HG02588 (cell line): ENCODE measurements around the gene GPR68.

Source experiments
- ATAC-seq: cut with Tn5 transposase; IDR thresholded peaks from one replicate; pipeline ENCODE4 v1.9.1; 2021; ENCODE audit warnings: mild to moderate bottlenecking, moderate library complexity; ENCODE audit not compliant: unreplicated experiment

The GPR68 gene

GRCh38 chr14:91244501-91244901 lies at the start of gene GPR68:
Gene GPR68, minus strand, starts transcription at chr14:91244704. Its CDS starts 9,654 bp downstream, at chr14:91235050.
- no peak for ATAC-seq

GRCh38 chr14:91294153-91294552 lies 49.6 kb upstream of the GPR68 start:
- no peak for ATAC-seq

DNA sequence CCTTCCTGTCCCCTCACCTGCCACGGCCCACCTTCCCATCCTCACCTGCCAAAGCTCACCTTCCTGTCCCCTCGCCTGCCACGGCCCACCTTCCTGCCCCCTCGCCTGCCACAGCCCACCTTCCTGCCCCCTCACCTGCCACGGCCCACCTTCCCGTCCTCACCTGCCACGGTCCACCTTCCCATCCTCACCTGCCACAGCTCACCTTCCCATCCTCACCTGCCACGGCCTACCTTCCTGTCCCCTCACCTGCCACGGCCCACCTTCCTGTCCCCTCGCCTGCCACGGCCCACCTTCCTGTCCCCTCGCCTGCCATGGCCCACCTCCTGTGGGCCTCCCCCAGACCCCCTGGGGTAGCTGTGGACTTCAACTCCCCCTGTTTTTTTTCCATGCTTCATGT lies 48.8 kb upstream of the GPR68 start:
- no peak for ATAC-seq

GRCh38 chr14:91292491-91292890 lies 48.0 kb upstream of the GPR68 start:
- no peak for ATAC-seq

DNA sequence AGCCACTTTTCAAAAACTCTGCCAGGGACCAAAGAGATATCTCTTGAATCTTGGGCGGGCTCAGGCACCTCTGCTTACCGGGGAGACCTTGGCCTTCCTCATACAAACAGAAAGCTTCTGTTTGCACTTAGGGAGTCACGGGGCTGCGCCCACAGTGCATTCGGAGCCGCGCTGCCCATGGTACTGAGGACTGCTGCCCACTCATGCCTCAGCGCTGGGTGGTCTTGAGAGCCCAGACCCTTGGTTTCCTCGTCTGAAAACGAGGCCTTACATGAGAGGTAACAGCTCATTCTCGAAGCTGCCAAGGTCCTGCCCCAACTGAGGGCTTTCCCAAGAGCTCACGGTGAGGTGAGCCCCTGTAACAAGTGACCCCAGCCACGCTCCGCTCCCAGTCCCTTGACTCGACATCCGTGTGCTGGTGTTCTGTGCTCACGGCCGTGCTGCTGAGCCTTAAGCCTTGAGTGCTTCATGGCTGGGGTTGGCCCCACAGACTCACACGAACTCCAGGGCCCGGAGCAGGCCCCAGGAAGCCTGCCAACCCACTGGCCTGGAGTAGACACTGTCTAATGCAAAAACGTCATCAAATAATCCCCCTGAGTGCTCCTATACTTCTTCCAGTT lies 47.4 kb upstream of the GPR68 start:
- no peak for ATAC-seq

- no peak for ATAC-seq
Measured at GRCh38 chr14:91290986-91291385, 46.5 kb upstream of the GPR68 start.

GRCh38 chr14:91289464-91289863 lies 45.0 kb upstream of the GPR68 start:
- ATAC-seq: no peak

- no peak for ATAC-seq
Measured at GRCh38 chr14:91288876-91289275, 44.4 kb upstream of the GPR68 start.

GRCh38 chr14:91286530-91286937 lies 42.0 kb upstream of the GPR68 start:
- no peak for ATAC-seq

DNA sequence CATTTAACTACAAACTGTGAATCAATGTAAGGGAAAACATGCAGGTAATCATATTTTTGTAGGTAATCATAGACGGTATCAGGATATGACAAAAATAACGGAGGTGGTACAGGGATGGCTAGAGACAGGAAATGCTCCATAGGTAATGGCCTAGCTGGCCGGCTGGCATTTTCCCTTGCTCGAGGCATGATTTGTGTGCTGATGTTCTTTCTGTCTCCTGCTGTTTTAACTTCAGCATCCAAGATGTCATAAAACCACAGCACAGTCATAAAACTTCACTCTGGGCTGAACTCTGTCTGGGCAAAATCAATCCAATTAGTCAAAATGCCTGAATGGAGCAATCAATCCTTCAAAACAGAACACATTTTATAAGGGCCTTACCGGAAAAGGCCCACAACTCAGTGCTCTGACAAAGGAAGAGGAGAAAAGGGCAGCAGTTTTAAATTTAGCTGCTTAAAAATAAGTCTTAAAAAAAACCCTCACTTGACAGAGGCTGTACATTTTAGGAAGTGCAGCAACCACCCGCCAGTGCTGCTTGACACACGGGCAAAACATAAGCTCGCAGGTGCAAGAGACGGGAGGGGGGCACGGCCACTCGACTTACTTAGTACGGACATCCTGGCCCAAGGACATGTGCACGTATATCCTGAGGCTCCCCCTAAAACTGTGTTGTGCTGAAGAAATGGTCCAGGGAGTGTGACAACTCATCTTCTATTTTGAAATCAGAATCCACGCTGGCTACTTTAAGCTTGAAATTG lies 40.5 kb upstream of the GPR68 start:
- ATAC-seq: no peak

GRCh38 chr14:91284146-91284790 lies 39.8 kb upstream of the GPR68 start:
- no peak for ATAC-seq

- no peak for ATAC-seq
Measured at GRCh38 chr14:91283666-91284065, 39.2 kb upstream of the GPR68 start.

DNA sequence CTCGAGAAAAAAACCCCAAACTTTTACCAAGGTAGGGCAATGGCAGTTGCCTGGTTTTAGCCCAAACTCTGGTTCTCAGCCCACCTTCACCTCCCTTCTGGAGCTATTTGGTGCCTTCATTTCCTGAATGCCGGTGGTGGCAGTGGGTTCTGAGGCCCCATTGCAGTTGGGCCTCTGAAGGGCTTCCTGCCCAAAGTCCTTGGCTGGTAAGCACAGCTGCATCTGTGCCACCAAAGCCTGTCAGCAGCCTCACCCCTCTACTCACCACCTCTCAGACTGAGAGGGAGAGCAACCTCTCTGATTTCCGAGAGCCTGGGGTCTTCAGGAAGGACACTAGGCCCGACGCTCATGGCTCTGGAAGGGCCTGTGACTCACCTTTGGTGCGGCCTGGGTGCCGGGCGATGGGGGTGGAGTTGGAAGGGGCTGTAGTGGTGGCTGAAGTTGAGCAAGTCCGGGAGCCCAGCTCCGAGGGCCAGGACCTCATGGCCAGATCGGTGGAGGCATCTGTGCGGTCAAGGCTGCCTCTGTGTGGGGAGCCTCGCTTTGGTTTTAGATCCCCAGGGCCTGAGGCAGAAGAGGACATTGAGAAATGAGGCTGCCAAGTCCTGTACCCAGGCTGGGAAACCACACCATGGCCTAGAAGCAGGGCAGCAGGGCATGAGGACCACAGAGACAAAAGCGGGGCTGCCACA lies 38.6 kb upstream of the GPR68 start:
- no peak for ATAC-seq

DNA sequence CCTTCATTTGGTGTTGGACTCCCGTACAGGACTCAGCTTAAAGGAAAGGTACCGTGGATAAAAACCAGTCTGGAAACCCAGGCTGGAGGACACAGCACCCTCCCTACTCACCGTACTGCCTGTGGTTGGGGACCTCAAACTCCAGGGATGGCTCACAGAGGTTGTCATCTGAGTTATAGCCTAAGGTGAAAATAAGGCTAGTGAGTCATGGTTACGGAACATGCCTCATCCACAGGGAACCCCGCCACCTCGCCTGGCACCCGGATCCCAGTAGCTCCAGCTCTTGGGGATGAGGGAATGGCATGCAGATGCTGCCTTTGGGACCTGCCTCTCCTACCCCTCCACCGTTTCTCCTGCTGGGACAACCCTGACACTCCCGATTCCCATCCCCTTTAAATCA lies 36.8 kb upstream of the GPR68 start:
- ATAC-seq: no peak

GRCh38 chr14:91280129-91280528 lies 35.6 kb upstream of the GPR68 start:
- no peak for ATAC-seq

DNA sequence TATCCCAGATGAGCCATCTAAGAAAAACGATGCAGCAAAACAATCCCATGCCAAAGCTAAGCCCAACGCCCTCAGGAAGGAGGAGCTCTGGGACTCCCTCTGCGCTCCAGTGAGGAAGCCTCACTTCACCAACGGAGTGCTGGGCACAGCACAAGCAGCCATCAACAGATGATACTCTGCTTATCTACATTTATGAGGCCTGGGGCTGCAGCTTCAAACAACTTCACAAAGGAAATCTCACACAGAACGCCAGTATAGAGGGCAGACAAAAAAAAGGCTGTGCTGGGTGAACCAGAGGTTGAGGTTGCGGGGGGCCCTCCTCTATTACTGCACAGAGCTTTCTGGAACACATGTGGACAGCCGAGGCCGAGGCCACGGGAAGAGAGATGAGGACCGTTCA lies 34.9 kb upstream of the GPR68 start:
- ATAC-seq: no peak

DNA sequence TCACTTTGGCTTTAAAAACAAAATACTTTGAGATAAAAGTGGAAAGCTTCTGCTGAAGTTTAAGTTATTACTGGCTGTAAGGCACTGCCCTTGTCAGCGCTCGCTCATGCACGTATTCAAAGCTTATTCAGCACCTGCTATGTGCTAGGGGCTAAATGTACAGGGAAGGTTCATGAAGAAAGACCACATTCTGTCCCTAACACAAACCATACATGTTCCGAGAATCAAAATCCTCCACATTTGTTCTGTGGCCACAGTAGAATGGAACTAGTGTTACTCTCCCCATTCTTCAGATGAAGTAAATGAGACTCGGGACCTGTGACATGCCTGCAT lies 33.8 kb upstream of the GPR68 start:
- ATAC-seq: no peak

GRCh38 chr14:91277546-91278382 lies 33.3 kb upstream of the GPR68 start:
- no peak for ATAC-seq

DNA sequence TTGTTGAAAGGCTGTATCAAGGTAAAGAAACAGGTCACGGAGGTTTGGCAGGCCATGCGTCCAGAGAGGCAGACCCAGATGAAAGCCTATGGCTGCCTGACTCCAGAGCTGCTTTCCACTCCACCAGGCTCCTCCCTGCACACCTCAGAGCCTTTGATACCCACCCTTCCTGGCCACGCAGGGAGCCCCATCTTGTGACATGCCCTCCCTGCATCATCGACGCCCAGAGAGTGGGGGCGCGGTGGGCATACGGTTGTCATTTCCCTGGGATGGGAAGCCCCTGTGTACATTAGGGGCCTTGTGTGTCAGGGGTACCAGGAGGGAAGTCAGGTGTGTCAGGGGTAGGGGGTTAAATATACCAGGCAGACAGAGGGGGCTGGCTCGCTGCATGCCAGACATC lies 30.3 kb upstream of the GPR68 start:
- no peak for ATAC-seq

GRCh38 chr14:91273885-91274273 lies 29.4 kb upstream of the GPR68 start:
- no peak for ATAC-seq
